ENCODE measurements around the gene KCNIP1.

Gene KCNIP1

DNA sequence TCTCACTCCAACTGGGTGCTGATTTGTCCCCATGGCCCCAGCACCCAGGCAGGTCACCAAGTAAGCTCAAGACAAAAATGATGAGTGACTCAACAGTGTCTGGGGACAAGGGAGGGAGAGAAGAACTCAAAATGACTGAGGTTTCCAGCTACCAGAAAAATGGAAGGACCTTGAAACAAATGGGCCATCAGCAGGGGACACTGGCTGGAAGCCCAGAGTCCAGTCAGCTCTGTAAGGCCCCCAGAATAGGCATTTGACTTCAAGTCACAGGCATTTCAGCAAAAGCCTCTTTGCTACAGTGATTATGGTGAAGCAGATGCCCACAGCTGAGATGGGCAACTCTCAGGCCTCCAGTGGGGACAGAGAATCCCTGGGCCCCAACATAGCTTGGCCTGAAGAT is 140.7 kb downstream of the KCNIP1 start:
- DNase-seq (ENCODE audit: low read depth in 2 of 2), result no peak
- H3K4me3 ChIP-seq (replicated peaks in 1 of 2; ENCODE audit: low read depth in 2 of 2, low read length in 2 of 2), result no peak overlapping the region
- TF ChIP-seq, protein P1, sequence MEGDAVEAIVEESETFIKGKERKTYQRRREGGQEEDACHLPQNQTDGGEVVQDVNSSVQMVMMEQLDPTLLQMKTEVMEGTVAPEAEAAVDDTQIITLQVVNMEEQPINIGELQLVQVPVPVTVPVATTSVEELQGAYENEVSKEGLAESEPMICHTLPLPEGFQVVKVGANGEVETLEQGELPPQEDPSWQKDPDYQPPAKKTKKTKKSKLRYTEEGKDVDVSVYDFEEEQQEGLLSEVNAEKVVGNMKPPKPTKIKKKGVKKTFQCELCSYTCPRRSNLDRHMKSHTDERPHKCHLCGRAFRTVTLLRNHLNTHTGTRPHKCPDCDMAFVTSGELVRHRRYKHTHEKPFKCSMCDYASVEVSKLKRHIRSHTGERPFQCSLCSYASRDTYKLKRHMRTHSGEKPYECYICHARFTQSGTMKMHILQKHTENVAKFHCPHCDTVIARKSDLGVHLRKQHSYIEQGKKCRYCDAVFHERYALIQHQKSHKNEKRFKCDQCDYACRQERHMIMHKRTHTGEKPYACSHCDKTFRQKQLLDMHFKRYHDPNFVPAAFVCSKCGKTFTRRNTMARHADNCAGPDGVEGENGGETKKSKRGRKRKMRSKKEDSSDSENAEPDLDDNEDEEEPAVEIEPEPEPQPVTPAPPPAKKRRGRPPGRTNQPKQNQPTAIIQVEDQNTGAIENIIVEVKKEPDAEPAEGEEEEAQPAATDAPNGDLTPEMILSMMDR (IDR thresholded peaks at IDR 0.05; ENCODE audit: low read depth, low read length), result no peak

GRCh38 chr5:170648541-170648940 is 144.7 kb downstream of the KCNIP1 start:
- TF ChIP-seq, protein P1 (IDR thresholded peaks at IDR 0.05; ENCODE audit: low read depth, low read length), result no peak
- DNase-seq (ENCODE audit: low read depth in 2 of 2), result peak in 1 of 2 donors; percentile 61
- H3K4me3 ChIP-seq (replicated peaks in 1 of 2; ENCODE audit: low read depth in 2 of 2, low read length in 2 of 2), result no peak overlapping the region

GRCh38 chr5:170650850-170651249 is 147.0 kb downstream of the KCNIP1 start:
- no peak for DNase-seq (ENCODE audit: low read depth in 2 of 2)
- TF ChIP-seq, protein P1 (IDR thresholded peaks at IDR 0.05; ENCODE audit: low read depth, low read length), result no peak
- no peak overlapping the region for H3K4me3 ChIP-seq (replicated peaks in 1 of 2; ENCODE audit: low read depth in 2 of 2, low read length in 2 of 2)

GRCh38 chr5:170651604-170652277 is 147.9 kb downstream of the KCNIP1 start:
- no peak for DNase-seq (ENCODE audit: low read depth in 2 of 2)
- no peak overlapping the region for H3K4me3 ChIP-seq (replicated peaks in 1 of 2; ENCODE audit: low read depth in 2 of 2, low read length in 2 of 2)
- TF ChIP-seq, protein P1 (IDR thresholded peaks at IDR 0.05; ENCODE audit: low read depth, low read length), result no peak

DNA sequence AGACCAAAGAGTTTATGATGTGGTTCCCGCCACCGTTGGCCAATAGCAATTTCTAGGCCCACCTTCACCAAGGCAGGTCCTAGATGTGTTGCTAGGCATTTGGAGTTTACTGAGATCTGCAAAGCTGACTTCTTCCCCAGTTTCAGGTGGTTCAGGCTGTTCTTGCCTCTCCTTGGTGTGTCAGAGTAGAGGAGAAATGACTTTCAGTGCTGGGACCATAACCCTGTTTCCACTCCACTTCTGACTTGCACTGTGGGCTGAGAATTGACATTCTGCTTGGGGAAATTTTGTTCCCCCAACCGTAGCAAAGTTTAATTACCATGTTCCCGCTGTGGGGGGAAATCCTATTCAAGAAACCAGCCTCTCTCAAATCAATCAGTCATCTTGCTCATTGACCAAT is 151.7 kb downstream of the KCNIP1 start:
- H3K4me3 ChIP-seq (replicated peaks in 1 of 2; ENCODE audit: low read depth in 2 of 2, low read length in 2 of 2), result no peak overlapping the region
- TF ChIP-seq, protein P1 (IDR thresholded peaks at IDR 0.05; ENCODE audit: low read depth, low read length), result no peak
- no peak for DNase-seq (ENCODE audit: low read depth in 2 of 2)

GRCh38 chr5:170655920-170656319 is 152.1 kb downstream of the KCNIP1 start:
- TF ChIP-seq, protein P1 (IDR thresholded peaks at IDR 0.05; ENCODE audit: low read depth, low read length), result no peak
- no peak for DNase-seq (ENCODE audit: low read depth in 2 of 2)
- H3K4me3 ChIP-seq (replicated peaks in 1 of 2; ENCODE audit: low read depth in 2 of 2, low read length in 2 of 2), result no peak overlapping the region

DNA sequence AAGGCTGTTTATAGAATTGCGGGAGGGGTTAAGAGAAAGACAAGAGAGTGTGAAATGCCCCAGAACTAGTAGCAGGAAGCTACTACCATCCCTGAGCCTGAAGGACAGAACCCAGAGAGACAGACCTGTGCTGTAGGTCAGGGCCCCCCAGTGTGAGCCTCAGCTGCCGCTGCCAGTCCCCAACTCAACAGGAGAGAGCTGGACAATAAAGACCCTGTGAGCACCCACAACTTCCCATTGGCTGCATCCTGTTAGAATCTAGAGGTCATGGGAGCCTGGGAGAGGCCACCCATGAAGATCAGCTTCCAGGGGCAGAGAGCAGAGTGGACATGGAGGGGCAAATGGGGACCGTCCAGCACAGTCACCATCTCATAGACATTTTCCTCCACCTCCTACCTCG is 152.5 kb downstream of the KCNIP1 start:
- H3K4me3 ChIP-seq (replicated peaks in 1 of 2; ENCODE audit: low read depth in 2 of 2, low read length in 2 of 2), result no peak overlapping the region
- TF ChIP-seq, protein P1 (IDR thresholded peaks at IDR 0.05; ENCODE audit: low read depth, low read length), result no peak
- DNase-seq (ENCODE audit: low read depth in 2 of 2), result no peak
